Measurements from ENCODE around the gene MEIS1. TPM values are rescaled to one million over a fixed set of nuclear protein-coding genes. Genes with fewer than 3 reads are reported as not detected.

MEIS1 gene
- total and polyA plus RNA-seq, 2 of the 8 experiments (the other 6 are each of a cell fraction or from before 2014, with no cell fraction given), result 0.17 to 1.2 TPM

DNA sequence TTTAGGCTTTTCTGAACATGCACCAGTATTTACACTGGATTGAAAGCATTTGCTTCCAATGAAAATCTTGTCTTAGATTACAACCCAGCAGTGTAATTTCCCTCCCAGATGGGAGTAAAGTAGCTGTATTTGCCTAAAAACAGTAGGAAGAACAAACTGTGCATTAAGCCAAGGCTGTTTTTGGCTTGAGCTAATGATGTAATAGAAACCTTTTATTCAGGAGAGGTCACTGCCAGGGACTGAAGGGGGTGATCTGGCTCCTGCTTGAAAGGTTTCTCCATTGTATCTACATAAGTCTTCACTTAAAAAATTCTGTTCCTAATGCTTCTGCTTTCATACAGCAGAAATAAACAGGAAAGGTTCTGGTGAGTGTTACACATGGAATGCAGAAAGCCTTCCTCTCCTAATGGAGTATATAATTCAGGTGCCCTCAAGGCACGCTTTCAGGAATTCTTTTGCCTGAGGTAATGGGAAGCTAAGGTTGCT lies 74.4 kb downstream of the MEIS1 start:
- ChIA-PET POLR2A (ENCODE audit: partially characterized antibody) (interaction anchor here (1.1 kb wide), 1 partner anchor 11 kb away, joined by 3 read pairs; no protein-coding TSS in a partner anchor), CTCF (ENCODE audit: partially characterized antibody) (interaction anchor here (1.1 to 1.3 kb wide), 2 partner anchors 66 to 69 kb away, joined by 3 to 4 read pairs; no protein-coding TSS in a partner anchor)
- Histone ChIP-seq H3K18ac (ENCODE audit: extremely low read depth, low read length) (no peak overlapping the region), H3K27me3 (replicated peaks in 1 of 4; ENCODE audit: control insufficient read depth in 3 of 4, extremely low read depth in 1 of 4, insufficient read depth in 3 of 4, low read length in 3 of 4) (no peaks in the 10 kb centered on the region), H3K79me2 (ENCODE audit: control insufficient read depth in 1 of 2, insufficient read depth in 2 of 2, low read length in 2 of 2) (no peaks in the 10 kb centered on the region), H4K5ac (ENCODE audit: insufficient read length, low read depth, low read length) (no peak overlapping the region), H3K23ac (ENCODE audit: insufficient read length) (no peak overlapping the region), H3K9ac (replicated peaks in 1 of 4; ENCODE audit: extremely low read depth in 1 of 4, low read depth in 3 of 4, low read length in 3 of 4) (no peak overlapping the region), H4K91ac (replicated peaks; ENCODE audit: insufficient read length, low read length) (no peak overlapping the region), H2BK5ac (ENCODE audit: low read depth, low read length) (no peak overlapping the region), H2AK5ac (ENCODE audit: low read depth, low read length) (no peak overlapping the region), H4K20me1 (replicated peaks in 1 of 2; ENCODE audit: control insufficient read depth in 1 of 2, insufficient read depth in 2 of 2, low read length in 2 of 2) (no peaks in the 10 kb centered on the region), H2BK12ac (ENCODE audit: low read depth, low read length) (no peak overlapping the region), H3K4ac (replicated peaks; ENCODE audit: insufficient read length, low read depth, low read length) (no peak overlapping the region), H3K9me3 (ENCODE audit: insufficient read depth in 2 of 2, low read depth in 1 of 2, low read length in 1 of 2) (no peaks in the 10 kb centered on the region), H3K14ac (ENCODE audit: insufficient read length) (no peak overlapping the region), H3K79me1 (ENCODE audit: low read depth, low read length) (no peaks in the 10 kb centered on the region), H2BK120ac (replicated peaks; ENCODE audit: low read depth, low read length) (no peak overlapping the region), H3K4me1 (replicated peaks in 1 of 4; ENCODE audit: control insufficient read depth in 3 of 4, insufficient read depth in 4 of 4, low read length in 3 of 4) (peaks cover 4 to 18% (median 13%) of the 10 kb centered on the region in 4 experiments; a peak in 6 of 7 replicates), H3K36me3 (ENCODE audit: control insufficient read depth in 2 of 4, insufficient read depth in 4 of 4, low read length in 3 of 4) (no peaks in the 10 kb centered on the region), H2BK15ac (ENCODE audit: low read length) (no peak overlapping the region), H2BK20ac (ENCODE audit: low read length) (no peak overlapping the region), H3K27ac (ENCODE audit: low read depth, low read length) (no peak overlapping the region), H4K8ac (ENCODE audit: extremely low read depth, insufficient read depth, low read length) (no peak overlapping the region), H3K4me3 (ENCODE audit: extremely low read depth in 1 of 4, insufficient read depth in 2 of 4, low read depth in 3 of 4, low read length in 4 of 4) (no peak overlapping the region), H3K56ac (replicated peaks; ENCODE audit: insufficient read length, low read depth, low read length) (no peak overlapping the region), H2AFZ (ENCODE audit: low read length) (no peak overlapping the region), H3K23me2 (ENCODE audit: low read depth, low read length) (no peaks in the 10 kb centered on the region), H3K4me2 (ENCODE audit: insufficient read depth in 1 of 2, low read depth in 2 of 2, low read length in 2 of 2) (no peak overlapping the region; a peak in 1 of 4 replicates)
- WGBS, 2 experiments (ENCODE audit: extremely low coverage in 1 of 2, insufficient coverage in 1 of 2, insufficient read length in 1 of 2, insufficient replicate concordance in 2 of 2, low coverage in 1 of 2, low lambda C conversion rate in 2 of 2, missing lambda C conversion rate in 1 of 2), result 60% methylated on average over 1 of the region's 1 CpG; no CpG with 5 or more reads in 1 of the 2 experiments
- DNase-seq (ENCODE audit: low read depth in 1 of 2, low spot score in 2 of 2) (no peak), FAIRE-seq (no peak)
- TF ChIP-seq PHF8 (conservative IDR thresholded peaks at IDR 0.05; ENCODE audit: low read depth, low read length) (no peak), TCF12 (IDR thresholded peaks at IDR 0.05; ENCODE audit: low read depth, low read length) (no peak), TAF1 (IDR thresholded peaks at IDR 0.05; ENCODE audit: low read depth, low read length) (no peak), SP1 (IDR thresholded peaks at IDR 0.05; ENCODE audit: low read depth, low read length) (no peak), SIN3A (conservative IDR thresholded peaks at IDR 0.05 in 1 of 2, IDR thresholded peaks at IDR 0.05 in 1 of 2; ENCODE audit: low read depth in 1 of 2, low read length in 2 of 2) (no peak), SP4 (IDR thresholded peaks at IDR 0.05; ENCODE audit: low read length) (no peak)

Data from H1 (cell line).